Measurements from ENCODE around the gene MRPL4. TPM values are rescaled to one million over a fixed set of nuclear protein-coding genes. Genes with fewer than 3 reads are reported as not detected.

The MRPL4 gene
- total RNA-seq, 4 donors from 2014 or later = 44.1 to 89.6 (median 62.5) TPM

DNA sequence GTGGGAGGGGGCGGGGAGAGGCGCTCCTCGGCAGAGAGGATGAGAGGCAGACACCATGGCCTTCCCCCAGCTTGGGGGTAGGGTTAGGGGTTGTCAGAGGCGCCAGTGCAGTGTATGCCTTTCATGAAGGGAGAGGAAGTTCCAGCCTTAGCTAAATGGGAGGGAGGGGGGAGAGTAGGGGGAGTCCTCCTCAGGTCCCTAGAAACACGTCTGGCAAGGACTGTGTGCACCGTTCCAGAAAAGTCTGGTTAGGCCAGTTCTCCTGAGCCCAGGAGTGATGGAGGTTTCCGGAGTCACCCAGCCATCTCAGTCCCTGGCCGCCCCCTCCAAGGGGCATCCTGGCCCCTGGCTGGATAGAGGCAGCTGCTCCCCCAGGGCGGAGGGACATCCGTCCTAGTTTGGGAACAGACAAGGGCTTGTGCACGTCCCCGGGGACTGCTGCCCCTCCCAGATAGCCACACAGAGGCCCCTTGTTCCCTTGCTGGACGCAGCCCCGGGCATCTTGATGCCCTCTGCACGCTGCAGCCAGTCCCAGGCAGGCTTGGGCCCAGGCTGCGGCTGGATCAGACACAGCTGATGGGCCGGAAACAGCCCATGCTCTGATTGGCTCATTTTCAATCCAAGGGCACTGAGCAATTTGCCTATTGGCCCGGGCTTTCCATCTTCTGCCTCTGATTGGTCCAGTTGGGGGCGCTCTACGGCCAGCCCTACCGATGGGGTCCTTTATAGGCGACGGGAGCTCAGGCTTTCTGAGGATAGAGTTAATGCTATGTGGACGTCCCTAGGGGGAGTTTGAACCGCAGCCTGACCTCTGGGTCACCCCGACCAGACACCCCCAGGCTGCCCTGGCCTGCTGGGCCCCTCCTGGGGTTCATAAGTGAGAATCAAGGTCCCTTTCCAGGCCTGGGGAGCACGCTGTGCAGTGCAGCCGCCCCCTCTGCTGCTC lies 24.7 kb upstream of the MRPL4 start:
- intact Hi-C loops (cut with DNase I; ENCODE audit: low total_unique reads) (no loop called here), in situ Hi-C loops (cut with MboI; ENCODE audit: low pct_ligation_motif_present in 1 of 4, low pct_unique_long_range_greater_than_20kb in 1 of 4, low sequenced_read_pairs in 3 of 4) (loop anchor here in 1 of 4 donors (25.0 kb wide), 1 partner anchor 115 kb away; the partner anchor contains the start of genes ANGPTL6, EIF3G, P2RY11 and PPAN)
- H3K36me3 ChIP-seq = no peaks in the 10 kb centered on the region
- H3K9me3 ChIP-seq = no peaks in the 10 kb centered on the region
- TF ChIP-seq POLR2AphosphoS5 (IDR thresholded peaks at IDR 0.05) (peak in 1 of 3 donors; percentile 11), POLR2A (IDR thresholded peaks at IDR 0.05) (no peak)
- TF ChIP-seq, protein P1, sequence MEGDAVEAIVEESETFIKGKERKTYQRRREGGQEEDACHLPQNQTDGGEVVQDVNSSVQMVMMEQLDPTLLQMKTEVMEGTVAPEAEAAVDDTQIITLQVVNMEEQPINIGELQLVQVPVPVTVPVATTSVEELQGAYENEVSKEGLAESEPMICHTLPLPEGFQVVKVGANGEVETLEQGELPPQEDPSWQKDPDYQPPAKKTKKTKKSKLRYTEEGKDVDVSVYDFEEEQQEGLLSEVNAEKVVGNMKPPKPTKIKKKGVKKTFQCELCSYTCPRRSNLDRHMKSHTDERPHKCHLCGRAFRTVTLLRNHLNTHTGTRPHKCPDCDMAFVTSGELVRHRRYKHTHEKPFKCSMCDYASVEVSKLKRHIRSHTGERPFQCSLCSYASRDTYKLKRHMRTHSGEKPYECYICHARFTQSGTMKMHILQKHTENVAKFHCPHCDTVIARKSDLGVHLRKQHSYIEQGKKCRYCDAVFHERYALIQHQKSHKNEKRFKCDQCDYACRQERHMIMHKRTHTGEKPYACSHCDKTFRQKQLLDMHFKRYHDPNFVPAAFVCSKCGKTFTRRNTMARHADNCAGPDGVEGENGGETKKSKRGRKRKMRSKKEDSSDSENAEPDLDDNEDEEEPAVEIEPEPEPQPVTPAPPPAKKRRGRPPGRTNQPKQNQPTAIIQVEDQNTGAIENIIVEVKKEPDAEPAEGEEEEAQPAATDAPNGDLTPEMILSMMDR (IDR thresholded peaks at IDR 0.05) = no peak
- H3K4me1 ChIP-seq = peaks cover 0 to 22% (median 12%) of the 10 kb centered on the region in 4 donors
- H3K27me3 ChIP-seq = no peaks in the 10 kb centered on the region
- no peak overlapping the region for H3K4me3 ChIP-seq
- no peak for DNase-seq
- WGBS, 2 donors (ENCODE audit: low coverage in 1 of 2) = 73% methylated on average over 26 of the region's 28 CpGs; no CpG with 5 or more reads in 1 of the 2 donors
- H3K27ac ChIP-seq = peak overlapping the region; percentile 84 to 92 (median 89)

DNA sequence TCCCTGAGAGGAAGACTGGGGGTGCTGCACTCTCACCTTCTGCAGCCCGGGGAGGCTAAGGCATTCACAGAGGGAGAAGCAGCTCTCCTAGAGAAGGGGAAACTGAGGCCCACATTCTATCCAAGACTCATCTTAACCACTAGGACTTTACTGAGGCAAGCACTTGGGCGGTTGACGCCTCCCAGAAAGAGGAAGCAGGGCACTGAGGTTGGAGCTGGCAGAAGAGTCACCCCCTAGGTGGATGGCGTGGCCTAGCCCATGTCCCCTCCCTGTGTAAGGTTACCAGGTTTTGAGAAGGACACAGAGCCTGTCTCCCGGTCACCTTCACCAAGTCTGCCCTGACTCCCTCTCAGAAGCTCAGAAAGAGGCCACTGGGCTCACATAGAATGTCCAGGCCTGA lies 23.6 kb upstream of the MRPL4 start:
- Histone ChIP-seq H3K36me3 (no peaks in the 10 kb centered on the region), H3K4me1 (peaks cover 0 to 22% (median 12%) of the 10 kb centered on the region in 4 donors), H3K9me3 (no peaks in the 10 kb centered on the region), H3K4me3 (no peak overlapping the region), H3K27ac (peak overlapping the region; percentile 84 to 92 (median 89)), H3K27me3 (no peaks in the 10 kb centered on the region)
- no peak for DNase-seq
- TF ChIP-seq, protein P1 (IDR thresholded peaks at IDR 0.05) = no peak
- in situ Hi-C loops (cut with MboI; ENCODE audit: low pct_ligation_motif_present in 1 of 4, low pct_unique_long_range_greater_than_20kb in 1 of 4, low sequenced_read_pairs in 3 of 4) (loop anchor here in 1 of 4 donors (25.0 kb wide), 1 partner anchor 116 kb away; the partner anchor contains the start of genes ANGPTL6, EIF3G, P2RY11 and PPAN), intact Hi-C loops (cut with DNase I; ENCODE audit: low total_unique reads) (no loop called here)
- 56% methylated on average over 5 of the region's 5 CpGs; no CpG with 5 or more reads in 1 of the 2 donors for WGBS, 2 donors (ENCODE audit: low coverage in 1 of 2)

DNA sequence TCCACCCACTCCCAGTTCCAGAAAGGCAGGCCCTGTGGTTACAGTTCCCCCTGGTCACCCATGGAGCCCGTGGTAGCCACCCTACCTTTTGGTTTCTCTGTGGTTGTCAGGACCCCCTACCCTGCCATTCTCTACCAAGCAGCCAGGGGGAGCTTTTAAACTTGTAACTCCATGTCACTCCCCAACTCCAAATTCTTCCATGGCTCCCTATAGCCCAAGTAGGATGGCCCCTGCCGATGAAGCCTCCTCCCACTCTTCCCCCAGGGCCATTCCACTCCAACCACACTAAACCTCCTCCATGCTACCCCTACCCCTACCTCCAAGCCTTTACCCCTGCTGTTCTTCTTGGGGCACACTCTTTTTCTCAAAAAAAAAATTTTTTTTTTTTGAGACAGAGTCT lies 23.1 kb upstream of the MRPL4 start:
- no peak overlapping the region for H3K4me3 ChIP-seq
- H3K9me3 ChIP-seq = no peaks in the 10 kb centered on the region
- no peak for TF ChIP-seq POLR2A (IDR thresholded peaks at IDR 0.05)
- TF ChIP-seq, protein P1 (IDR thresholded peaks at IDR 0.05) = peak; percentile 36 to 51 (median 44)
- H3K27me3 ChIP-seq = no peaks in the 10 kb centered on the region
- DNase-seq = no peak
- intact Hi-C loops (cut with DNase I; ENCODE audit: low total_unique reads) = no loop called here
- WGBS, 2 donors (ENCODE audit: low coverage in 1 of 2) = 42% methylated on average over 2 of the region's 2 CpGs; no CpG with 5 or more reads in 1 of the 2 donors
- in situ Hi-C loops (cut with MboI; ENCODE audit: low pct_ligation_motif_present in 1 of 4, low pct_unique_long_range_greater_than_20kb in 1 of 4, low sequenced_read_pairs in 3 of 4) = loop anchor here in 1 of 4 donors (25.0 kb wide), 1 partner anchor 117 kb away; the partner anchor contains the start of genes ANGPTL6, EIF3G, P2RY11 and PPAN
- H3K36me3 ChIP-seq = no peaks in the 10 kb centered on the region
- H3K4me1 ChIP-seq = peaks cover 0 to 22% (median 12%) of the 10 kb centered on the region in 4 donors
- peak overlapping the region; percentile 84 to 92 (median 89) for H3K27ac ChIP-seq

DNA sequence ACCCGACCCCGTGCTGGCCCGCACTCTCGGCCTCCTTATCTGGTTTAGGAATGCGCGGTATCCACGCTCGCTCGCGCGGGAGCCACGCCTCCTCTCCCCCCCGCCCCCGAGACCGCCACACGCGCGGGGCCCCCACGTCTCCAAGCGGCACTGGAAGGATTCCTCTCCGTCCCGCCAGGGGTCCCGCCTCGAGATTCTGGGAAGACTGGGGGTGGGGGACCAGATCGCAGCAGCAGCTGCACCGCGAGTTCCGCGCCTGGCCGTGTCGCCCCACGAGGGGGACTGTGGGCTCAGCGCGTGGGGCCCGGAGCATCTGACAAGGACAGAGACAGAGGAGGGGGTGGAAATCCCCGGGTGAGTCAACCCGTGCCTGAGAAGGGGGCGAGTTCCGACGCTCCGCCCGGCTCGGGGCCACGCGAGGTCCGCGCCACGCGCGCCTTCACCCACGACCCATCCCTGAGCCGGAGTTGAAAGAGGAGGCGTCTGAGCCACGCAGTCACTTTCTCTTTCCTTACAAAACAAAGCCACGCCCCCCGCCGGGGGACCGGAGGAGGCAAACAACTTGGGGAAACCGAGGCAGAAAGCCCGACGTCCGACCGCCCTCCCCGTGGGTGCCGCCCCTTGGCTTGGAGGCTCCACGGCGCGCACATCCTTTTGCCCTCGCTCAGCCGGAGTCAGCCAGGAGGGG lies 21.7 kb upstream of the MRPL4 start:
- TF ChIP-seq, protein P1 (IDR thresholded peaks at IDR 0.05) = no peak
- TF ChIP-seq POLR2AphosphoS5 (IDR thresholded peaks at IDR 0.05) = no peak
- no peak for TF ChIP-seq POLR2A (IDR thresholded peaks at IDR 0.05)
- TF ChIP-seq EP300 (IDR thresholded peaks at IDR 0.05; ENCODE audit: low read depth) = no peak
- Histone ChIP-seq H3K36me3 (no peaks in the 10 kb centered on the region), H3K27me3 (no peaks in the 10 kb centered on the region), H3K4me1 (peaks cover 0 to 22% (median 12%) of the 10 kb centered on the region in 4 donors), H3K27ac (peak overlapping the region; percentile 84 to 92 (median 89)), H3K4me3 (peak overlapping the region; percentile 74 to 95 (median 83)), H3K9me3 (no peaks in the 10 kb centered on the region)
- in situ Hi-C loops (cut with MboI; ENCODE audit: low pct_ligation_motif_present in 1 of 4, low pct_unique_long_range_greater_than_20kb in 1 of 4, low sequenced_read_pairs in 3 of 4) (loop anchor here in 2 of 4 donors (10.0 to 25.0 kb wide), 2 partner anchors 118 to 126 kb away; partner anchors contain the start of genes ANGPTL6 (in 2 of the 2), PPAN (in 2 of the 2), EIF3G (in 1 of the 2) and P2RY11 (in 1 of the 2)), intact Hi-C loops (cut with DNase I; ENCODE audit: low total_unique reads) (loop anchor here (10.0 kb wide), 1 partner anchor 116 kb away; the partner anchor contains the start of genes EIF3G and P2RY11)
- WGBS, 2 donors (ENCODE audit: low coverage in 1 of 2) = 0% methylated on average over 42 of the region's 70 CpGs; no CpG with 5 or more reads in 1 of the 2 donors
- peak; percentile 51 for DNase-seq
